ENCODE data around the gene GAGE12G. TPM values are rescaled to one million over a fixed set of nuclear protein-coding genes. Genes with fewer than 3 reads are reported as not detected.

GAGE12G gene
- total and polyA plus RNA-seq, 2 of the 8 experiments (the other 6 are each of a cell fraction or from before 2014, with no cell fraction given): not detected

- no peak for FAIRE-seq
Measured at GRCh38 chrX:49610718-49611310, 40.6 kb downstream of the GAGE12G start.

More at GRCh38 chrX:49610718-49611310, 40.6 kb downstream of the GAGE12G start:
- no peak overlapping the region for H2BK120ac ChIP-seq (replicated peaks; ENCODE audit: low read depth, low read length)
- H2BK15ac ChIP-seq (ENCODE audit: low read length): no peak overlapping the region
- no peak overlapping the region for H3K4me2 ChIP-seq (ENCODE audit: insufficient read depth in 1 of 2, low read depth in 2 of 2, low read length in 2 of 2)
- no peaks in the 10 kb centered on the region for H3K79me1 ChIP-seq (ENCODE audit: low read depth, low read length)
- H3K27ac ChIP-seq (ENCODE audit: low read depth, low read length): no peak overlapping the region
- H3K4me1 ChIP-seq (replicated peaks in 1 of 4; ENCODE audit: control insufficient read depth in 3 of 4, insufficient read depth in 4 of 4, low read length in 3 of 4): no peaks in the 10 kb centered on the region
- H3K4ac ChIP-seq (replicated peaks; ENCODE audit: insufficient read length, low read depth, low read length): no peak overlapping the region
- no peak overlapping the region for H3K4me3 ChIP-seq (ENCODE audit: extremely low read depth in 1 of 4, insufficient read depth in 2 of 4, low read depth in 3 of 4, low read length in 4 of 4)
- H4K8ac ChIP-seq (ENCODE audit: extremely low read depth, insufficient read depth, low read length): no peak overlapping the region
- WGBS, 2 experiments (ENCODE audit: extremely low coverage in 1 of 2, insufficient coverage in 1 of 2, insufficient read length in 1 of 2, insufficient replicate concordance in 2 of 2, low coverage in 1 of 2, low lambda C conversion rate in 2 of 2, missing lambda C conversion rate in 1 of 2): 94% methylated on average over 7 of the region's 7 CpGs; no CpG with 5 or more reads in 1 of the 2 experiments
- H3K23me2 ChIP-seq (ENCODE audit: low read depth, low read length): no peaks in the 10 kb centered on the region
- no peak overlapping the region for H2AFZ ChIP-seq (ENCODE audit: low read length)
- H4K91ac ChIP-seq (replicated peaks; ENCODE audit: insufficient read length, low read length): no peak overlapping the region
- no peak overlapping the region for H4K5ac ChIP-seq (ENCODE audit: insufficient read length, low read depth, low read length)
- TF ChIP-seq, protein P1, sequence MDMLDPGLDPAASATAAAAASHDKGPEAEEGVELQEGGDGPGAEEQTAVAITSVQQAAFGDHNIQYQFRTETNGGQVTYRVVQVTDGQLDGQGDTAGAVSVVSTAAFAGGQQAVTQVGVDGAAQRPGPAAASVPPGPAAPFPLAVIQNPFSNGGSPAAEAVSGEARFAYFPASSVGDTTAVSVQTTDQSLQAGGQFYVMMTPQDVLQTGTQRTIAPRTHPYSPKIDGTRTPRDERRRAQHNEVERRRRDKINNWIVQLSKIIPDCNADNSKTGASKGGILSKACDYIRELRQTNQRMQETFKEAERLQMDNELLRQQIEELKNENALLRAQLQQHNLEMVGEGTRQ (IDR thresholded peaks at IDR 0.05; ENCODE audit: low read length): no peak
- H4K20me1 ChIP-seq (replicated peaks in 1 of 2; ENCODE audit: control insufficient read depth in 1 of 2, insufficient read depth in 2 of 2, low read length in 2 of 2): no peaks in the 10 kb centered on the region
- no peak overlapping the region for H3K23ac ChIP-seq (ENCODE audit: insufficient read length)
- no peak overlapping the region for H2BK5ac ChIP-seq (ENCODE audit: low read depth, low read length)
- no peaks in the 10 kb centered on the region for H3K36me3 ChIP-seq (ENCODE audit: control insufficient read depth in 2 of 4, insufficient read depth in 4 of 4, low read length in 3 of 4)
- DNase-seq (ENCODE audit: low read depth in 1 of 2, low spot score in 2 of 2): no peak
- H3K14ac ChIP-seq (ENCODE audit: insufficient read length): no peak overlapping the region
- no peak overlapping the region for H2BK12ac ChIP-seq (ENCODE audit: low read depth, low read length)
- no peaks in the 10 kb centered on the region for H3K79me2 ChIP-seq (ENCODE audit: control insufficient read depth in 1 of 2, insufficient read depth in 2 of 2, low read length in 2 of 2)
- H3K27me3 ChIP-seq (replicated peaks in 1 of 4; ENCODE audit: control insufficient read depth in 3 of 4, extremely low read depth in 1 of 4, insufficient read depth in 3 of 4, low read length in 3 of 4): no peaks in the 10 kb centered on the region
- no peak overlapping the region for H3K18ac ChIP-seq (ENCODE audit: extremely low read depth, low read length)
- no peak overlapping the region for H3K9ac ChIP-seq (replicated peaks in 1 of 4; ENCODE audit: extremely low read depth in 1 of 4, low read depth in 3 of 4, low read length in 3 of 4)
- H3K9me3 ChIP-seq (ENCODE audit: insufficient read depth in 2 of 2, low read depth in 1 of 2, low read length in 1 of 2): no peaks in the 10 kb centered on the region
- CTCF ChIA-PET (ENCODE audit: partially characterized antibody): no interaction called here
- no peak overlapping the region for H3K56ac ChIP-seq (replicated peaks; ENCODE audit: insufficient read length, low read depth, low read length)
- POLR2A ChIA-PET (ENCODE audit: partially characterized antibody): no interaction called here
- H2AK5ac ChIP-seq (ENCODE audit: low read depth, low read length): no peak overlapping the region
- H2BK20ac ChIP-seq (ENCODE audit: low read length): no peak overlapping the region

Data from H1 (cell line).